Skeletal muscle tissue (tissue), 4 donors: ENCODE data around the gene MOCOS. TPM values are rescaled to one million over a fixed set of nuclear protein-coding genes. Genes with fewer than 3 reads are reported as not detected.
A peak's percentile ranks its signal among the peaks of the same experiment; 100 is the strongest.

Experiments used
- H3K27ac ChIP-seq: one replicate; pipeline ENCODE4 v1.7.0; 2013; ENCODE audit warnings: mild to moderate bottlenecking, low read depth, low read length, inconsistent platforms
- H3K27me3 ChIP-seq, 3 donors: one replicate each; pipeline ENCODE4 v1.7.0; 2013; ENCODE audit warnings: low read length in 3 of 3; ENCODE audit not compliant: control insufficient read depth in 3 of 3, insufficient read depth in 3 of 3
- H3K36me3 ChIP-seq, 3 donors: one replicate each; pipeline ENCODE4 v1.7.0; 2013; ENCODE audit warnings: low read length in 3 of 3; ENCODE audit not compliant: control insufficient read depth in 3 of 3, insufficient read depth in 3 of 3
- H3K4me1 ChIP-seq, 3 donors: one replicate each; pipeline ENCODE4 v1.7.0; 2013; ENCODE audit warnings: low read length in 3 of 3, mild to moderate bottlenecking in 3 of 3; ENCODE audit not compliant: control insufficient read depth in 3 of 3, insufficient read depth in 3 of 3
- H3K4me3 ChIP-seq, 3 donors: one replicate each; pipeline ENCODE4 v1.7.0; 2013; ENCODE audit warnings: low read length in 3 of 3
- H3K9ac ChIP-seq, 3 donors: one replicate each; pipeline ENCODE4 v1.7.0; 2013; ENCODE audit warnings: low read length in 3 of 3, mild to moderate bottlenecking in 3 of 3, moderate library complexity in 2 of 3, low read depth in 1 of 3
- H3K9me3 ChIP-seq, 3 donors: one replicate each; pipeline ENCODE4 v1.7.0; 2013; ENCODE audit warnings: low read length in 3 of 3; ENCODE audit not compliant: control insufficient read depth in 3 of 3
- total RNA-seq: library from RNA; depleted of rRNA; stranded (reverse); fragments of >200 nt; gene quantifications from one replicate; pipeline ENCODE4 v1.2.3, GENCODE V29; 2014
- donor health status: Osteomylitis.

Gene MOCOS
- total RNA-seq, 1 donor from 2014 or later = 0.52 TPM

- Histone ChIP-seq H3K27ac (no peak overlapping the region), H3K9ac (peak overlapping the region; percentile 25 to 81 (median 47)), H3K27me3 (peaks cover 2 to 39% (median 6%) of the 10 kb centered on the region in 3 donors), H3K9me3 (no peaks in the 10 kb centered on the region), H3K4me1 (peaks cover 10 to 18% (median 15%) of the 10 kb centered on the region in 3 donors), H3K4me3 (peak overlapping the region; percentile 65 to 84 (median 69)), H3K36me3 (no peaks in the 10 kb centered on the region)
Observed at GRCh38 chr18:36186461-36187192, 670 bp upstream of the MOCOS start.

- peak overlapping the region in 2 of 3 donors; percentile 47 to 81 for H3K9ac ChIP-seq
- peaks cover 10 to 18% (median 15%) of the 10 kb centered on the region in 3 donors for H3K4me1 ChIP-seq
- H3K36me3 ChIP-seq = no peaks in the 10 kb centered on the region
- no peak overlapping the region for H3K27ac ChIP-seq
- H3K27me3 ChIP-seq = peaks cover 2 to 39% (median 6%) of the 10 kb centered on the region in 3 donors
- H3K9me3 ChIP-seq = no peaks in the 10 kb centered on the region
- H3K4me3 ChIP-seq = peak overlapping the region; percentile 65 to 84 (median 70)
Observed at GRCh38 chr18:36187826-36188721, 777 bp downstream of the MOCOS start.

GRCh38 chr18:36188916-36189315 is 1.6 kb downstream of the MOCOS start:
- no peak overlapping the region for H3K27ac ChIP-seq
- H3K36me3 ChIP-seq = no peaks in the 10 kb centered on the region
- peaks cover 10 to 18% (median 15%) of the 10 kb centered on the region in 3 donors for H3K4me1 ChIP-seq
- no peak overlapping the region for H3K4me3 ChIP-seq
- H3K9ac ChIP-seq = no peak overlapping the region
- no peaks in the 10 kb centered on the region for H3K9me3 ChIP-seq
- peaks cover 2 to 36% (median 6%) of the 10 kb centered on the region in 3 donors for H3K27me3 ChIP-seq

- Histone ChIP-seq H3K36me3 (no peaks in the 10 kb centered on the region), H3K4me3 (no peak overlapping the region), H3K4me1 (peaks cover 10 to 18% (median 15%) of the 10 kb centered on the region in 3 donors), H3K9ac (no peak overlapping the region), H3K27ac (no peak overlapping the region), H3K9me3 (no peaks in the 10 kb centered on the region), H3K27me3 (peaks cover 2 to 36% (median 6%) of the 10 kb centered on the region in 3 donors)
Observed at GRCh38 chr18:36189486-36189885, 2.2 kb downstream of the MOCOS start.

GRCh38 chr18:36191286-36191685 is 4.0 kb downstream of the MOCOS start:
- Histone ChIP-seq H3K27ac (no peak overlapping the region), H3K27me3 (peaks cover 0 to 19% (median 2%) of the 10 kb centered on the region in 3 donors)

GRCh38 chr18:36191711-36192110 is 4.4 kb downstream of the MOCOS start:
- H3K4me1 ChIP-seq = peaks cover 14 to 21% (median 14%) of the 10 kb centered on the region in 3 donors

More at GRCh38 chr18:36191286-36191685, 4.0 kb downstream of the MOCOS start:
- Histone ChIP-seq H3K4me1 (peaks cover 14 to 25% (median 15%) of the 10 kb centered on the region in 3 donors), H3K9me3 (no peaks in the 10 kb centered on the region), H3K36me3 (no peaks in the 10 kb centered on the region), H3K4me3 (no peak overlapping the region), H3K9ac (no peak overlapping the region)

GRCh38 chr18:36194600-36195315 is 7.5 kb downstream of the MOCOS start:
- no peak overlapping the region for H3K27ac ChIP-seq
- no peaks in the 10 kb centered on the region for H3K27me3 ChIP-seq
- peaks cover 0 to 7% (median 4%) of the 10 kb centered on the region in 3 donors for H3K4me1 ChIP-seq
- no peaks in the 10 kb centered on the region for H3K36me3 ChIP-seq
- no peak overlapping the region for H3K4me3 ChIP-seq
- H3K9me3 ChIP-seq = no peaks in the 10 kb centered on the region
- H3K9ac ChIP-seq = no peak overlapping the region

More at GRCh38 chr18:36191711-36192110, 4.4 kb downstream of the MOCOS start:
- Histone ChIP-seq H3K9ac (no peak overlapping the region), H3K36me3 (no peaks in the 10 kb centered on the region), H3K4me3 (no peak overlapping the region), H3K9me3 (no peaks in the 10 kb centered on the region), H3K27ac (no peak overlapping the region), H3K27me3 (peaks cover 0 to 15% (median 2%) of the 10 kb centered on the region in 3 donors)

- Histone ChIP-seq H3K4me3 (no peak overlapping the region), H3K9ac (no peak overlapping the region), H3K27ac (no peak overlapping the region)
Observed at GRCh38 chr18:36195427-36196122, 8.3 kb downstream of the MOCOS start.

More at GRCh38 chr18:36195427-36196122, 8.3 kb downstream of the MOCOS start:
- Histone ChIP-seq H3K4me1 (peaks cover 0 to 7% (median 4%) of the 10 kb centered on the region in 3 donors), H3K27me3 (no peaks in the 10 kb centered on the region), H3K36me3 (no peaks in the 10 kb centered on the region), H3K9me3 (no peaks in the 10 kb centered on the region)
